PFSK-1 (cell line): ENCODE results near the gene TAF7.

Experiments used
- FOXP2 ChIP-seq: optimal IDR thresholded peaks from 2 replicates; pipeline ENCODE3; 2011; ENCODE audit warnings: borderline replicate concordance, control low read depth, inconsistent platforms; ENCODE audit not compliant: insufficient read depth; ENCODE audit errors: extremely low read length, extremely low read depth
- POLR2AphosphoS5 ChIP-seq: IDR thresholded peaks from 2 replicates; pipeline ENCODE4 v1.6.1; 2012; ENCODE audit warnings: low read depth, mild to moderate bottlenecking, control low read depth, low read length, moderate library complexity
- REST ChIP-seq, 2 experiments: IDR thresholded peaks; 2 replicates each; pipeline versions ENCODE4 v1.6.1 to v1.8.0; 2011 to 2012; ENCODE audit warnings: low read depth in 2 of 2, low read length in 2 of 2, control low read depth in 1 of 2, inconsistent platforms in 1 of 2, mild to moderate bottlenecking in 1 of 2, moderate library complexity in 1 of 2; ENCODE audit not compliant: insufficient read depth in 1 of 2
- SIN3A ChIP-seq: IDR thresholded peaks from 2 replicates; pipeline ENCODE4 v1.6.1; 2012; ENCODE audit warnings: mild to moderate bottlenecking, low read length, moderate library complexity, borderline replicate concordance; ENCODE audit not compliant: insufficient read depth
- TAF1 ChIP-seq: IDR thresholded peaks from 2 replicates; pipeline ENCODE4 v1.6.1; 2012; ENCODE audit warnings: low read length, control low read depth, borderline replicate concordance; ENCODE audit not compliant: insufficient read depth

- no peak for TF ChIP-seq REST (IDR thresholded peaks at IDR 0.05; ENCODE audit: insufficient read depth in 1 of 2, low read depth in 2 of 2, low read length in 2 of 2)
- no peak for TF ChIP-seq SIN3A
- peak; percentile 84 for TF ChIP-seq POLR2AphosphoS5
- peak; percentile 26; the same call in 1 of the 2 replicates for TF ChIP-seq TAF1
- TF ChIP-seq FOXP2 = no peak
Measured at GRCh38 chr5:141326088-141326854, 5.7 kb upstream of the TAF7 start.
